ENCODE results near the gene ADAMTS2.

- TF ChIP-seq CTCF (IDR thresholded peaks at IDR 0.05) (no peak), POLR2A (IDR thresholded peaks at IDR 0.05) (no peak)
These were observed 156.6 kb downstream of the ADAMTS2 start for GRCh38 chr5:179188636-179189035.
